ENCODE results near the gene CDH4. TPM values are rescaled to one million over a fixed set of nuclear protein-coding genes. Genes with fewer than 3 reads are reported as not detected.

Gene CDH4
- total and polyA plus RNA-seq, 2 of the 8 experiments (the other 6 are each of a cell fraction or from before 2014, with no cell fraction given) = 4.3 to 7.9 TPM

- TF ChIP-seq CHD7 (IDR thresholded peaks at IDR 0.05; ENCODE audit: insufficient replicate concordance, low read length) = no peak
Measured at GRCh38 chr20:61974357-61974665, 722.2 kb downstream of the CDH4 start (continued).

All from H1 (cell line).